ENCODE data around the gene MARCHF11. TPM values are rescaled to one million over a fixed set of nuclear protein-coding genes. Genes with fewer than 3 reads are reported as not detected.

The MARCHF11 gene
- total and polyA plus RNA-seq, 2 of the 4 experiments (the other 2 are of a cell fraction), result not detected

DNA sequence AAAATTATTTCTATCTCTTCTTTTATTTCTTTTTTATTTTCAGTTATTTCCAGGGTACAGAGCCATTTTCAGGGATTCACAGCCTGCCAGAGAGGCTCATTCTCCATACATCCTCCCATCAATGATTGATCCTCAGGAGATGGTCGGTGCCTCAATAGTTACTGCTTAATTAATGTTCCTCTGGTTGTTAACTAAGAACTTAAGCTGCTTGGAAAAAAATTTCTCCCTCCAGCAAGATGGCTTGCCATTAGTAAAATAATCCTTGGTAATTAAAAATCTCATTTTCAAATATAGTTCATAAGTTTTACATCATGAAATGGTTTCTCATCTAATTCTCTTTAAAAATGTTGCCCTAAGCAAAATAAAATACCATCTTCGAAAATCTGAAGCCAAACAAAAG, 20.0 kb downstream of the MARCHF11 start:
- H3K36me3 ChIP-seq (ENCODE audit: control insufficient read depth, insufficient read depth, low read length), result no peaks in the 10 kb centered on the region
- no peak overlapping the region for H2BK20ac ChIP-seq (ENCODE audit: low read depth, low read length)
- H3K9me3 ChIP-seq (ENCODE audit: control insufficient read depth, insufficient read depth, low read length), result no peaks in the 10 kb centered on the region
- no peaks in the 10 kb centered on the region for H3K79me1 ChIP-seq (ENCODE audit: low read depth in 1 of 2, low read length in 2 of 2)
- no peak overlapping the region for H4K91ac ChIP-seq (ENCODE audit: insufficient read depth, low read depth, low read length)
- no peaks in the 10 kb centered on the region for H4K20me1 ChIP-seq (ENCODE audit: insufficient read depth, low read length)
- TF ChIP-seq, protein P1, sequence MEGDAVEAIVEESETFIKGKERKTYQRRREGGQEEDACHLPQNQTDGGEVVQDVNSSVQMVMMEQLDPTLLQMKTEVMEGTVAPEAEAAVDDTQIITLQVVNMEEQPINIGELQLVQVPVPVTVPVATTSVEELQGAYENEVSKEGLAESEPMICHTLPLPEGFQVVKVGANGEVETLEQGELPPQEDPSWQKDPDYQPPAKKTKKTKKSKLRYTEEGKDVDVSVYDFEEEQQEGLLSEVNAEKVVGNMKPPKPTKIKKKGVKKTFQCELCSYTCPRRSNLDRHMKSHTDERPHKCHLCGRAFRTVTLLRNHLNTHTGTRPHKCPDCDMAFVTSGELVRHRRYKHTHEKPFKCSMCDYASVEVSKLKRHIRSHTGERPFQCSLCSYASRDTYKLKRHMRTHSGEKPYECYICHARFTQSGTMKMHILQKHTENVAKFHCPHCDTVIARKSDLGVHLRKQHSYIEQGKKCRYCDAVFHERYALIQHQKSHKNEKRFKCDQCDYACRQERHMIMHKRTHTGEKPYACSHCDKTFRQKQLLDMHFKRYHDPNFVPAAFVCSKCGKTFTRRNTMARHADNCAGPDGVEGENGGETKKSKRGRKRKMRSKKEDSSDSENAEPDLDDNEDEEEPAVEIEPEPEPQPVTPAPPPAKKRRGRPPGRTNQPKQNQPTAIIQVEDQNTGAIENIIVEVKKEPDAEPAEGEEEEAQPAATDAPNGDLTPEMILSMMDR (conservative IDR thresholded peaks at IDR 0.05; ENCODE audit: low read depth, low read length), result no peak
- no peak for TF ChIP-seq RAD21 (IDR thresholded peaks at IDR 0.05; ENCODE audit: low read length)
- no peaks in the 10 kb centered on the region for H3K9me1 ChIP-seq (ENCODE audit: insufficient read depth, low read length)
- H3K14ac ChIP-seq (replicated peaks; ENCODE audit: low read depth, low read length), result no peak overlapping the region
- in situ Hi-C loops (cut with MboI; ENCODE audit: low sequenced_read_pairs), result loop anchor here (10.0 kb wide), 2 partner anchors 285 to 1045 kb away; no protein-coding TSS in a partner anchor
- H2AK5ac ChIP-seq (ENCODE audit: low read depth, low read length), result no peak overlapping the region
- ChIA-PET POLR2A (ENCODE audit: unreplicated experiment) (no interaction called here), CTCF (interaction anchor here (0.6 kb wide), 2 partner anchors 25 to 301 kb away, joined by 3 to 5 read pairs; no protein-coding TSS in a partner anchor)
- H3K27me3 ChIP-seq (ENCODE audit: control insufficient read depth, insufficient read depth, low read length), result no peaks in the 10 kb centered on the region
- H3K23ac ChIP-seq (ENCODE audit: low read depth, low read length), result no peak overlapping the region
- no peak overlapping the region for H3K9ac ChIP-seq (ENCODE audit: low read depth, low read length)
- no peak overlapping the region for H2AFZ ChIP-seq (replicated peaks; ENCODE audit: low read length, poor library complexity)
- H4K5ac ChIP-seq (ENCODE audit: low read depth, low read length), result no peak overlapping the region
- H3K27ac ChIP-seq (ENCODE audit: insufficient read depth, low read length), result no peak overlapping the region
- H2BK15ac ChIP-seq (ENCODE audit: low read depth, low read length), result no peak overlapping the region
- H3K4me2 ChIP-seq (ENCODE audit: low read depth, low read length), result no peak overlapping the region
- ATAC-seq (ENCODE audit: low read depth), result no peak
- BruUV-seq (replicated peaks), result no TSS peak
- H3K56ac ChIP-seq (ENCODE audit: extremely low read depth, insufficient read depth, low read length), result no peak overlapping the region
- no peak overlapping the region for H2BK5ac ChIP-seq (ENCODE audit: low read depth, low read length, poor library complexity, severe bottlenecking)
- no peak overlapping the region for H2BK120ac ChIP-seq (ENCODE audit: low read depth, low read length)
- no CpG with 5 or more reads among the region's 2 CpGs for WGBS, 2 experiments (ENCODE audit: extremely low coverage in 2 of 2, insufficient read length in 1 of 2)
- no peak overlapping the region for H4K8ac ChIP-seq (ENCODE audit: low read depth in 2 of 2, low read length in 2 of 2)
- intact Hi-C loops (cut with micrococcal nuclease), result loop anchor here (1.0 to 10.0 kb wide), 3 partner anchors 297 to 505 kb away; no protein-coding TSS in a partner anchor
- no peak overlapping the region for H3K18ac ChIP-seq (ENCODE audit: low read depth, low read length)
- H3K4me1 ChIP-seq (ENCODE audit: control insufficient read depth, insufficient read depth, low read length), result no peaks in the 10 kb centered on the region
- no peak overlapping the region for H3K4ac ChIP-seq (ENCODE audit: low read depth, low read length)
- dilution Hi-C loops (cut with HindIII; ENCODE audit: low sequenced_read_pairs, unreplicated experiment), result no loop called here
- H3K4me3 ChIP-seq (ENCODE audit: insufficient read depth, low read depth, low read length), result no peak overlapping the region
- no peak overlapping the region for H2AK9ac ChIP-seq (replicated peaks; ENCODE audit: low read depth, low read length, poor library complexity)
- DNase-seq, result no peak
